HUES6 (cell line): ENCODE measurements around the gene KEL.

Source experiments
- H3K27ac ChIP-seq: 2 replicates; pipeline ENCODE4 v1.7.0; 2013; ENCODE audit warnings: low read depth, mild to moderate bottlenecking, low read length, inconsistent platforms
- H3K27me3 ChIP-seq: 2 replicates; pipeline ENCODE4 v1.6.1; 2013; ENCODE audit warnings: low read length; ENCODE audit not compliant: control insufficient read depth, insufficient read depth
- H3K36me3 ChIP-seq: 2 replicates; pipeline ENCODE4 v1.6.1; 2013; ENCODE audit warnings: low read length; ENCODE audit not compliant: control insufficient read depth, insufficient read depth
- H3K4me1 ChIP-seq: 2 replicates; pipeline ENCODE4 v1.6.1; 2013; ENCODE audit warnings: low read length; ENCODE audit not compliant: control insufficient read depth, insufficient read depth
- H3K4me3 ChIP-seq: 2 replicates; pipeline ENCODE4 v1.5.1; 2013; ENCODE audit warnings: low read depth, low read length
- H3K9ac ChIP-seq: one replicate; pipeline ENCODE4 v1.6.1; 2013; ENCODE audit warnings: mild to moderate bottlenecking, low read length
- H3K9me3 ChIP-seq: 2 replicates; pipeline ENCODE4 v1.6.1; 2013; ENCODE audit warnings: low read depth, low read length; ENCODE audit not compliant: control insufficient read depth, insufficient read depth

The KEL gene

GRCh38 chr7:142941541-142941940 is 20.6 kb downstream of the KEL start:
- Histone ChIP-seq H3K4me3 (no peak overlapping the region), H3K9ac (no peak overlapping the region), H3K36me3 (no peaks in the 10 kb centered on the region), H3K27ac (no peak overlapping the region), H3K4me1 (no peaks in the 10 kb centered on the region; the same call in 1 of the 2 replicates), H3K27me3 (no peaks in the 10 kb centered on the region), H3K9me3 (no peaks in the 10 kb centered on the region)

GRCh38 chr7:142940966-142941535 is 21.1 kb downstream of the KEL start:
- Histone ChIP-seq H3K4me1 (no peaks in the 10 kb centered on the region; the same call in 1 of the 2 replicates), H3K9me3 (no peaks in the 10 kb centered on the region), H3K27me3 (no peaks in the 10 kb centered on the region), H3K27ac (no peak overlapping the region), H3K4me3 (no peak overlapping the region), H3K9ac (no peak overlapping the region), H3K36me3 (no peaks in the 10 kb centered on the region)

- Histone ChIP-seq H3K9ac (no peak within 1 kb of the TSS), H3K27me3 (no peaks in the 10 kb centered on the region), H3K4me3 (no peak within 1 kb of the TSS), H3K4me1 (no peaks in the 10 kb centered on the region; the same call in 1 of the 2 replicates), H3K36me3 (no peaks in the 10 kb centered on the region), H3K27ac (no peak within 1 kb of the TSS), H3K9me3 (no peaks in the 10 kb centered on the region)
Observed at GRCh38 chr7:142939226-142939910, 22.8 kb downstream of the KEL start, which contains the start of gene LLCFC1. Gene LLCFC1 (plus strand): TSS chr7:142939484. CDS start chr7:142939622, 138 bp downstream.

- Histone ChIP-seq H3K36me3 (no peaks in the 10 kb centered on the region), H3K4me1 (no peaks in the 10 kb centered on the region; the same call in 1 of the 2 replicates), H3K9me3 (no peaks in the 10 kb centered on the region), H3K4me3 (no peak overlapping the region), H3K27ac (no peak overlapping the region), H3K27me3 (no peaks in the 10 kb centered on the region), H3K9ac (no peak overlapping the region)
Observed at GRCh38 chr7:142938611-142939010, 23.6 kb downstream of the KEL start.

GRCh38 chr7:142935941-142936565 is 26.1 kb downstream of the KEL start:
- Histone ChIP-seq H3K27ac (no peak overlapping the region), H3K9me3 (no peaks in the 10 kb centered on the region)

GRCh38 chr7:142934056-142934455 is 28.1 kb downstream of the KEL start:
- no peaks in the 10 kb centered on the region for H3K36me3 ChIP-seq
- H3K9ac ChIP-seq, result no peak overlapping the region
- H3K4me3 ChIP-seq, result no peak overlapping the region
- no peak overlapping the region for H3K27ac ChIP-seq
- no peaks in the 10 kb centered on the region for H3K9me3 ChIP-seq
- no peaks in the 10 kb centered on the region for H3K4me1 ChIP-seq
- no peaks in the 10 kb centered on the region for H3K27me3 ChIP-seq

More at GRCh38 chr7:142935941-142936565, 26.1 kb downstream of the KEL start:
- Histone ChIP-seq H3K9ac (no peak overlapping the region), H3K27me3 (no peaks in the 10 kb centered on the region), H3K4me1 (no peaks in the 10 kb centered on the region; the same call in 1 of the 2 replicates), H3K4me3 (no peak overlapping the region), H3K36me3 (no peaks in the 10 kb centered on the region)

- no peaks in the 10 kb centered on the region for H3K4me1 ChIP-seq
- no peak within 1 kb of the TSS for H3K4me3 ChIP-seq
- H3K9ac ChIP-seq, result no peak within 1 kb of the TSS
- no peak within 1 kb of the TSS for H3K27ac ChIP-seq
- H3K27me3 ChIP-seq, result no peaks in the 10 kb centered on the region
- no peaks in the 10 kb centered on the region for H3K9me3 ChIP-seq
- H3K36me3 ChIP-seq, result no peaks in the 10 kb centered on the region
Observed at GRCh38 chr7:142933624-142934023, 28.5 kb downstream of the KEL start, which contains the start of gene TRPV5. Gene TRPV5 (minus strand): TSS chr7:142933746. CDS start chr7:142933459, 287 bp downstream.

GRCh38 chr7:142933092-142933475 is 29.1 kb downstream of the KEL start:
- Histone ChIP-seq H3K9me3 (no peaks in the 10 kb centered on the region), H3K27me3 (0 out of 2 replicates have a peak, but pooled peaks cover under 1% of the 10 kb centered on the region), H3K4me1 (no peaks in the 10 kb centered on the region), H3K9ac (no peak overlapping the region), H3K4me3 (no peak overlapping the region), H3K36me3 (no peaks in the 10 kb centered on the region), H3K27ac (no peak overlapping the region)

GRCh38 chr7:142932386-142933091 is 29.6 kb downstream of the KEL start:
- H3K27ac ChIP-seq, result no peak overlapping the region
- no peaks in the 10 kb centered on the region for H3K4me1 ChIP-seq
- no peaks in the 10 kb centered on the region for H3K36me3 ChIP-seq
- H3K9me3 ChIP-seq, result no peaks in the 10 kb centered on the region
- no peak overlapping the region for H3K4me3 ChIP-seq
- 0 out of 2 replicates have a peak, but pooled peaks cover 3% of the 10 kb centered on the region for H3K27me3 ChIP-seq
- no peak overlapping the region for H3K9ac ChIP-seq

GRCh38 chr7:142930126-142930730 is 31.9 kb downstream of the KEL start:
- Histone ChIP-seq H3K27ac (no peak overlapping the region), H3K36me3 (no peaks in the 10 kb centered on the region), H3K27me3 (peaks cover 16% of the 10 kb centered on the region), H3K9me3 (no peaks in the 10 kb centered on the region), H3K4me1 (no peaks in the 10 kb centered on the region), H3K9ac (no peak overlapping the region), H3K4me3 (no peak overlapping the region)
